Omental fat pad (tissue), 4 donors: ENCODE data around the gene ARIH2. TPM values are rescaled to one million over a fixed set of nuclear protein-coding genes. Genes with fewer than 3 reads are reported as not detected.

Source experiments
- ATAC-seq: fragments of 150-250 bp; one replicate; pipeline ENCODE4 v1.9.1; 2016; ENCODE audit warnings: mild to moderate bottlenecking, moderate library complexity; ENCODE audit not compliant: low FRiP score
- DNase-seq: peaks from one replicate; pipeline ENCODE4 v3.0.0-alpha.2; 2019; ENCODE audit warnings: low spot score
- total RNA-seq, 4 donors: library from RNA; depleted of rRNA; stranded (reverse); fragments of >200 nt; gene quantifications; one replicate each; pipeline ENCODE4 v1.1.0, GENCODE V29; 2016
- TF ChIP-seq, protein P1 (sequence below), 3 donors: fragments of 450-650 bp; IDR thresholded peaks; one replicate each; pipeline ENCODE4 v1.5.1; 2016 to 2017; ENCODE audit warnings: antibody characterized with exemption in 3 of 3, mild to moderate bottlenecking in 3 of 3, moderate library complexity in 2 of 3

Gene ARIH2
- total RNA-seq, 4 donors from 2014 or later, result 80.4 to 122 (median 97.8) TPM

DNA sequence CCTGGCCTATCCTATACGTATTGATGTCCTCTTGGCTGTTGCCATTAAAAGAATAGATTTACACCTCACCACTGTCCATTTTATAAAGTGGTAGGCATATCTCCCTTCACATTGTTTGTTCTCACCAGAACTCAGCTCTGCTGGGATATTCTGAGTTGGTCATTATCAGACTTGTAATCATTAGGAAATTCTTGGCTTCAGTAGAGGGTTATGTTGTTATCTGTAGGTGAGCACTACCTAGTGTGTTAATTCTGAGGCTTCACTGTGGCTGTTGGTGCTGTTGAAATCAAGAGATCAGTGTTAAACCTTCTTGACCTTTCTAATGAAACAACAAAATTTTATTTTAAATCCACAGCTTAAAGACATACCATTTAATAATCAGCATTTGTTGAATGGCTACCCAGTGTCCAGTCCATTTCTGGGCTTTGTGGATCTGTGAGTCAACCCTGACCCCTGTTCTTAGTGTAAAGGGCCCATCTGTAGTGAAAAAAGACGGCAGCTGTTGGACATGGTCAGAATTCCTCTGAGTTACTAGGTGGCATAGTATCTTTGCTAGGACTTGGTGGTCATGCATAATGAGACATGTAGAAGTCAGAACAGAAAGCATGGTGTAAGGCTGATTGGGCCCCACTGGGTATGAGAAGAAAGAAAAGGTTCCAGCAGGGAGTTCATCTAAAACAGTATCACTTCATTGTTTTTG is 38.5 kb downstream of the ARIH2 start:
- ATAC-seq (no peak), DNase-seq (no peak)
- TF ChIP-seq, protein P1, sequence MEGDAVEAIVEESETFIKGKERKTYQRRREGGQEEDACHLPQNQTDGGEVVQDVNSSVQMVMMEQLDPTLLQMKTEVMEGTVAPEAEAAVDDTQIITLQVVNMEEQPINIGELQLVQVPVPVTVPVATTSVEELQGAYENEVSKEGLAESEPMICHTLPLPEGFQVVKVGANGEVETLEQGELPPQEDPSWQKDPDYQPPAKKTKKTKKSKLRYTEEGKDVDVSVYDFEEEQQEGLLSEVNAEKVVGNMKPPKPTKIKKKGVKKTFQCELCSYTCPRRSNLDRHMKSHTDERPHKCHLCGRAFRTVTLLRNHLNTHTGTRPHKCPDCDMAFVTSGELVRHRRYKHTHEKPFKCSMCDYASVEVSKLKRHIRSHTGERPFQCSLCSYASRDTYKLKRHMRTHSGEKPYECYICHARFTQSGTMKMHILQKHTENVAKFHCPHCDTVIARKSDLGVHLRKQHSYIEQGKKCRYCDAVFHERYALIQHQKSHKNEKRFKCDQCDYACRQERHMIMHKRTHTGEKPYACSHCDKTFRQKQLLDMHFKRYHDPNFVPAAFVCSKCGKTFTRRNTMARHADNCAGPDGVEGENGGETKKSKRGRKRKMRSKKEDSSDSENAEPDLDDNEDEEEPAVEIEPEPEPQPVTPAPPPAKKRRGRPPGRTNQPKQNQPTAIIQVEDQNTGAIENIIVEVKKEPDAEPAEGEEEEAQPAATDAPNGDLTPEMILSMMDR (IDR thresholded peaks at IDR 0.05), result no peak

DNA sequence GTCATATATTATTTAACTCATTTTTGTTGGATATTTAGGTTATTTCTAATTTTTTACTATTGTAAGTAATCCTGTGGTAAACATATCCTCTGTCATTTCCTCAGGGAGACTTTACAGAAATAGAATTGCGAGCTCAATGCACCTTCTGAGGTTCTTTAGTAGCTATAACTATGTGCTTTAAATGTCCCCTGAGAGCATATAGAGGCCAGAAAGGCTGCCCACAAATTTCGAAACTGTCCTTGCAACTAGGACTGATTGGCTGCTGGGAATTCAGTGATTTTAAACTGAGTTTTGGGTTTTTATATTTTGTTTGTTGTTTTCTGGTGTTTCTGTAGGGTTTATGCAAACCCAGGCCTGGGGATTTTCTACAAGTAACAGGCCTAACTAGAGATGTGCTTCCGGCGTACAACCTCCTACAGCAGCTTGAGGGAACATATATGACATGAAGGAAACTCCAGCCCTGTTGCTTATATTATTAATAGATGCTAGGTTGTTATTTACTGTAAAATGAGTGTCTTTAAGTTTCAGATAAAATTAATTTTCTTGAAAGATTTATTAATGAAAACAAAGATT is 42.3 kb downstream of the ARIH2 start:
- DNase-seq (no peak), ATAC-seq (no peak)
- TF ChIP-seq, protein P1 (IDR thresholded peaks at IDR 0.05), result no peak

DNA sequence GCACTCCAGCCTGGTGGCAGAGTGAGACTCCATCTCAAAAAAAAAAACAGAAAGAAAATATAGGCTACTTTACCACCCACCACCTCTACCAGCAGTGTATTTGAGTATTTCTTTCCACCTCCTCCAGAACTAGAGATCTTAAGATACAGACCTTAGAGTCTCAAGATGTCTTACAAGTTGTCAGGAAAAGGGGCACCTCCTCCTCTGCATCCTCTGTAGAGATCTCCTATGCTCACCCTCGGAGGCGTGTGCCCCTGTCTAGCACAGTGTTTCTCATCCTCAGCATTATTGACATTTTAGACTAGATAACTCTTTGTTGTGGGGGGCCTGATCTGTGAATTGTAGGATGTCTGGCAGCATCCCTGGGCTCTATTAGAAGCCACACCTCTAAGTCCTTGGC is 43.7 kb downstream of the ARIH2 start:
- no peak for DNase-seq
- TF ChIP-seq, protein P1 (IDR thresholded peaks at IDR 0.05), result no peak

DNA sequence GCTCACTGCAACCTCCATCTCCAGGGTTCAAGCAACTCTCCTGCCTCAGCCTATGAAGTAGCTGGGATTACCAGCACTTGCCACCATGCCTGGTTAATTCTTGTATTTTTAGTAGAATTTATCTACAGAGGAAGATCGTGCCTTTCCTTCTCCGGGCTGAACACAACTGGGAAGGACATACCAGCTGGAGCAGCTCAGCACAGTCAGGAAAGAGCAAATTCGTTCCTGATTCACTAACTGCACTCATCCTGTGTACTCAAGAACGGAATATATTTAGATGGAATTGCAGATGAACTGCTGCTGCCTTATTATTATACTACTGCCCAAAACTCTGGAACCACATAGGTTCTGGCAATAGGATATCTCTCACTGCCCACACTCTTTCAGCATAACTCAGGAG is 44.3 kb downstream of the ARIH2 start:
- ATAC-seq, result no peak
- no peak for DNase-seq
- TF ChIP-seq, protein P1 (IDR thresholded peaks at IDR 0.05), result no peak

More for the DNA sequence above, 43.7 kb downstream of the ARIH2 start:
- no peak for ATAC-seq

DNA sequence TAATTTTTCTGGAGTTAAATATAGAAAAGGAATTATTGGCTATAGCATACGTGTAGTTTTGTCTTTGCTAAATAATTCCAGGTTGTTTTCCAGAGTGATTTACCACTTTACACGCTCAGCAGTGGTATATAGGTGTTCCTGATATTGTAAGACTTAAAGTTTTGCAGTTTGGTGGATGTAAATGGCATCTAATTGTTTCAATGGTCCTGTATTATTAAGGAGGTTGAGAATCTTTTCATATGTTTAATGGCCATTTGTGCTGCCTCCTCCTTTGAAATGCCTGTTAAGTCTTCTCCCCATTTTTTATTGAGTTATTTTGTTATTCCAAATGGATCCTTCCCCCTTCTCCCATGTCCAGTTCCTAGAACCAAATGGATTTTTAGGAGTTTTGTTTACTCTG is 44.9 kb downstream of the ARIH2 start:
- DNase-seq, result no peak
- ATAC-seq, result no peak
- TF ChIP-seq, protein P1 (IDR thresholded peaks at IDR 0.05), result no peak

DNA sequence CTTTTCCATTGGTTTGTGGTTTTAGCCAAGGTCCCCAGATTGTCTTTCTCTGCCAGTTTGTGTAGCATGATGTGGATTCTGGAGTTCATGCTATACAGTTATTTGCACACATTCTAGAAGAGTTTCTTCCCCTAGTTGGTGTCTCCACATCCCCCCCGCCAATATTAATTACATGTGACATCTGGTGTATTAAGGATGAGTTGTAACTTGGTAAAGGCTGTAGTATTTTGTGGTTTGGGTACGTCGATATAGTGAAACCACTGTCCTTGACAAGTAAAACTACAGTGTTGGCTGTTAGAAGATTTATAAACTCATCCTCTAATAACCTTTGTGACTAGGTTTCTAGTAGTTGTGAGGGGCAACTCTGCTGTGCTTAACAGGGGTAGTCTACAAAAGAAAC is 47.7 kb downstream of the ARIH2 start:
- no peak for ATAC-seq
- DNase-seq, result no peak
- TF ChIP-seq, protein P1 (IDR thresholded peaks at IDR 0.05), result no peak

DNA sequence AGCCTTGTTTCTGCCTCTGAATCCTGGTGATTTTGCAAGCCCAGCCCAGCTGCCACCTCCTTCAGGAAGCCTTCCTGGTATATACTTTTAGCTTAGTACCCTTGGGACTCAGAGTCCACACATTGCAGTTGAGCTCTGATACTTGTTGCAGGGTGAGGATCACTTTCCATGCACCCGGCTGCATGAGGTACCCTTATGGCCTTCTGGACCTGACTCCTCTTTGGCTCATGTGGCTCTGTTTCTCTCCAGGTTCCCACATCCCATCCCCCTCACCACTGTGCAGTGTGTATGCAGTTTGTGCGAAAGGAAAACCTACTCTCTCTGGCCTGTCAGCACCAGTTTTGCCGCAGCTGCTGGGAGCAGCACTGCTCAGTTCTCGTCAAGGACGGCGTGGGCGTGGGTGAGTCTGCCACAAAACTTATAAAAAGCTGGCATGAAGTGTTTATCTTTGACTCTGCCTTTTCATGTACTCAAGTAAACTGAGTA is 48.3 kb downstream of the ARIH2 start:
- TF ChIP-seq, protein P1 (IDR thresholded peaks at IDR 0.05), result no peak
- ATAC-seq, result no peak
- no peak for DNase-seq
